Epidermal melanocyte (primary cell): Measurements from ENCODE around the gene NT5DC1.

ENCODE experiments used
- DNase-seq: peaks from one replicate; pipeline ENCODE4 v3.0.0; 2011; ENCODE audit warnings: low spot score; ENCODE audit not compliant: insufficient read length

NT5DC1 gene

GRCh38 chr6:116100419-116101301, at the start of gene NT5DC1:
NT5DC1 (plus strand) TSS chr6:116100853; CDS start chr6:116100931, 78 bp downstream.
- peak; percentile 73 for DNase-seq

GRCh38 chr6:116051244-116051643, 49.4 kb upstream of the NT5DC1 start:
- no peak for DNase-seq

- no peak for DNase-seq
Observed at GRCh38 chr6:116055513-116055912, 45.1 kb upstream of the NT5DC1 start.

- no peak for DNase-seq
Observed at GRCh38 chr6:116057766-116058165, 42.9 kb upstream of the NT5DC1 start.

GRCh38 chr6:116059713-116060571, 40.7 kb upstream of the NT5DC1 start:
- DNase-seq: no peak

- DNase-seq: no peak
Observed at GRCh38 chr6:116060572-116061283, 39.9 kb upstream of the NT5DC1 start, which contains the start of gene FRK. FRK (minus strand) TSS chr6:116060891; CDS start chr6:116060311, 580 bp downstream.

- no peak for DNase-seq
Observed at GRCh38 chr6:116062496-116062895, 38.2 kb upstream of the NT5DC1 start.

GRCh38 chr6:116064666-116065065, 36.0 kb upstream of the NT5DC1 start:
- no peak for DNase-seq

- no peak for DNase-seq
Observed at GRCh38 chr6:116066789-116067188, 33.9 kb upstream of the NT5DC1 start.

- no peak for DNase-seq
Observed at GRCh38 chr6:116070101-116070500, 30.6 kb upstream of the NT5DC1 start.

- no peak for DNase-seq
Observed at GRCh38 chr6:116070616-116071389, 29.9 kb upstream of the NT5DC1 start.

GRCh38 chr6:116072368-116072767, 28.3 kb upstream of the NT5DC1 start:
- no peak for DNase-seq

GRCh38 chr6:116073765-116074440, 26.8 kb upstream of the NT5DC1 start:
- DNase-seq: no peak

- DNase-seq: no peak
Observed at GRCh38 chr6:116074732-116075390, 25.8 kb upstream of the NT5DC1 start.

- DNase-seq: no peak
Observed at GRCh38 chr6:116078522-116078921, 22.1 kb upstream of the NT5DC1 start.

GRCh38 chr6:116078945-116079344, 21.7 kb upstream of the NT5DC1 start:
- DNase-seq: no peak

GRCh38 chr6:116083052-116083451, 17.6 kb upstream of the NT5DC1 start:
- DNase-seq: no peak

- no peak for DNase-seq
Observed at GRCh38 chr6:116084284-116084683, 16.4 kb upstream of the NT5DC1 start.

- peak; percentile 41 for DNase-seq
Observed at GRCh38 chr6:116087437-116088027, 13.1 kb upstream of the NT5DC1 start.
